ENCODE data around the gene GP9. TPM values are rescaled to one million over a fixed set of nuclear protein-coding genes. Genes with fewer than 3 reads are reported as not detected.
"Not testable (repeated sequence)": the region's sequence is repeated elsewhere in the genome, so short reads cannot be mapped to it uniquely, and the experiment has no call there.

Gene GP9
- total RNA-seq, 1 experiment from 2014 or later = not detected

- no peak for DNase-seq (ENCODE audit: low read depth)
Observed at GRCh38 chr3:129070086-129070885, 9.7 kb downstream of the GP9 start.

- peak; percentile 31 for DNase-seq (ENCODE audit: low read depth)
Observed at GRCh38 chr3:129077222-129077621, 16.6 kb downstream of the GP9 start.

GRCh38 chr3:129078510-129078909, 17.9 kb downstream of the GP9 start:
- no peak for DNase-seq (ENCODE audit: low read depth)

GRCh38 chr3:129081503-129081902, 20.9 kb downstream of the GP9 start:
- no peak for DNase-seq (ENCODE audit: low read depth)

GRCh38 chr3:129082026-129082425, 21.4 kb downstream of the GP9 start:
- DNase-seq (ENCODE audit: low read depth) = no peak

- DNase-seq (ENCODE audit: low read depth) = no peak
Observed at GRCh38 chr3:129084501-129084900, 23.9 kb downstream of the GP9 start.

GRCh38 chr3:129085165-129085715, 24.7 kb downstream of the GP9 start:
- DNase-seq (ENCODE audit: low read depth) = no peak

- no peak for DNase-seq (ENCODE audit: low read depth)
Observed at GRCh38 chr3:129085818-129086217, 25.2 kb downstream of the GP9 start.

- no peak for DNase-seq (ENCODE audit: low read depth)
Observed at GRCh38 chr3:129087138-129087702, 26.6 kb downstream of the GP9 start.

GRCh38 chr3:129087904-129088303, 27.3 kb downstream of the GP9 start:
- not testable (repeated sequence) for DNase-seq (ENCODE audit: low read depth)

- DNase-seq (ENCODE audit: low read depth) = not testable (repeated sequence)
Observed at GRCh38 chr3:129088312-129088711, 27.7 kb downstream of the GP9 start.

- no peak for DNase-seq (ENCODE audit: low read depth)
Observed at GRCh38 chr3:129095285-129095684, 34.7 kb downstream of the GP9 start.

GRCh38 chr3:129100274-129100673, 39.7 kb downstream of the GP9 start:
- DNase-seq (ENCODE audit: low read depth) = no peak

GRCh38 chr3:129101370-129102138, 41.0 kb downstream of the GP9 start:
- no peak for DNase-seq (ENCODE audit: low read depth)

GRCh38 chr3:129103296-129103695, 42.7 kb downstream of the GP9 start:
- no peak for DNase-seq (ENCODE audit: low read depth)

- DNase-seq (ENCODE audit: low read depth) = no peak
Observed at GRCh38 chr3:129104051-129104450, 43.5 kb downstream of the GP9 start.

GRCh38 chr3:129104498-129105079, 44.0 kb downstream of the GP9 start:
- no peak for DNase-seq (ENCODE audit: low read depth)

- no peak for DNase-seq (ENCODE audit: low read depth)
Observed at GRCh38 chr3:129105862-129106261, 45.3 kb downstream of the GP9 start.

GRCh38 chr3:129106320-129106719, 45.7 kb downstream of the GP9 start:
- no peak for DNase-seq (ENCODE audit: low read depth)

- no peak for DNase-seq (ENCODE audit: low read depth)
Observed at GRCh38 chr3:129106866-129107565, 46.4 kb downstream of the GP9 start.

- DNase-seq (ENCODE audit: low read depth) = no peak
Observed at GRCh38 chr3:129107793-129108192, 47.2 kb downstream of the GP9 start.
